A204.1 (cell line): Measurements from ENCODE around the gene SPPL2C.

Experiments used
- FAIRE-seq: peaks from 2 replicates; lab custom pipeline; 2012; peaks lifted over from hg19 to GRCh38; lab: Jason Lieb, UNC

Gene SPPL2C

GRCh38 chr17:45828582-45829133 lies 16.0 kb upstream of the SPPL2C start:
- no peak for FAIRE-seq

DNA sequence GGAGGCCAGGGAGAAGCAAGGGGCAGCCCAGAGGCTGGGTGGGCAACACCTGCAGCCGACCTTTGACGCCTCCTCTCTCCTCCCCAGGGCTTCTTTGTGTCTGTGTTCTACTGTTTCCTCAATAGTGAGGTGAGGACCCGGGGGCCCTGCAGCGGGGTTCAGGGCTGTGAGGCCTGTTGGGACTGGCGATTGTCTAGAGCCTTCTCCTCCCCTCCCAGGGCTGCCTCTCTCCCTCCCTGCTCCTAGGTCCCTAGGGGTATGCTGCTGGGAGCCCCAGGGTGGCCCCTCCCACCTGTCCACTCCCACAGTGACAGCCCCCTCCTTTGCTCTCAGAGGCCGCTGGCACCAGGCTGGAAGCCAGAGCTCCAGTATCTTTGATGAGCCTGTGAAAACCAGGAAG lies 10.8 kb upstream of the SPPL2C start:
- FAIRE-seq, result no peak

DNA sequence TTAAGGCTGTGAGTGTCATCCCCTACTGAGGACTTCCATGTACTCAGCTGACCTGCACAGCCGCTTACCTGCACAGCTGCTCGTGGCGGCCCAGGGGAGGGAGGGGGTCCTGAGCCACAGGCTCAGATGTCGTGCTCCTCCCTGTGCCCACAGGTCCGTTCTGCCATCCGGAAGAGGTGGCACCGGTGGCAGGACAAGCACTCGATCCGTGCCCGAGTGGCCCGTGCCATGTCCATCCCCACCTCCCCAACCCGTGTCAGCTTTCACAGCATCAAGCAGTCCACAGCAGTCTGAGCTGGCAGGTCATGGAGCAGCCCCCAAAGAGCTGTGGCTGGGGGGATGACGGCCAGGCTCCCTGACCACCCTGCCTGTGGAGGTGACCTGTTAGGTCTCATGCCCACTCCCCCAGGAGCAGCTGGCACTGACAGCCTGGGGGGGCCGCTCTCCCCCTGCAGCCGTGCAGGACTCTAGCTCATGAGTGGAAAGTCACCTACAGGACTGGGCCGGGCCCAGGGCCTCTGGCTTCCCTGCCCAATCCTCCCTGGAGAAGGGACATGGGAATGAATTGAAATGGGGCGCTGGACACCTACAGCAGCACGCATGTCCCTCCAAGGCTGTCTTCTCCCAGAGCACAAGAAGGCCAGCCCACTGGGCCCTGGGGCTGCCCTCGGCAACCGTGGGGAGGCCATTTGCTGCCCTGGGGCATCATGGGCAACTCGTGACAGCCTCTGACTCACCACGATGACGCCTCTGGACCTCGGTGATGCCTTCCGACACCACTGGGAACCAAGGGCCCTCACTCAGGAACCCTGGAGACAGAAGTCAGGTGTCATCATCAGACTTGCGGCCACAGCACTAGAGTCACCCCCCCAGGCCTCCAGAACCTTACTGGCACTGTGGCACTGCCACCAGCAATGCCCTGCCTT lies 9.9 kb upstream of the SPPL2C start:
- FAIRE-seq, result no peak

DNA sequence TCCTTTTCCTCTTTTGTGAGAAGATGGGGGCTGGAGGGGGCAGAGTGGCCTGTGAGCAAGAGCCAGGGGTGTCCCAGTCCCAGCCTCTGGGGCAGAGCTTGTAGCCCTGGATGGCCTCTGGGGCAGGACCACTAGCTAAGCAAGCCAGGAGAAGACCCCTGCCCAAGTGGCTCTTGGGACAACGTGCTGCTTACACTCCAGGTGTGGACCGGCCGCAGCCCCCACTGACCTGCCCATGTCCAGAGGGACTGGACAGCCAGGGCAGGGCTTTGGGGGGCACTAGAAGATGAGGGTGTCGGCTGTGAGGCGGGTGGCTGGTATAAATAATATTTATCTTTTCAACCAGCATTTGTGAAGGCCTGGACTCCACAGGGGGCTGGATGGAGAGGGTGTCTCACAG lies 9.2 kb upstream of the SPPL2C start:
- FAIRE-seq, result no peak

GRCh38 chr17:45836047-45837044 lies 8.3 kb upstream of the SPPL2C start:
- FAIRE-seq, result no peak

GRCh38 chr17:45837187-45837586 lies 7.5 kb upstream of the SPPL2C start:
- no peak for FAIRE-seq

DNA sequence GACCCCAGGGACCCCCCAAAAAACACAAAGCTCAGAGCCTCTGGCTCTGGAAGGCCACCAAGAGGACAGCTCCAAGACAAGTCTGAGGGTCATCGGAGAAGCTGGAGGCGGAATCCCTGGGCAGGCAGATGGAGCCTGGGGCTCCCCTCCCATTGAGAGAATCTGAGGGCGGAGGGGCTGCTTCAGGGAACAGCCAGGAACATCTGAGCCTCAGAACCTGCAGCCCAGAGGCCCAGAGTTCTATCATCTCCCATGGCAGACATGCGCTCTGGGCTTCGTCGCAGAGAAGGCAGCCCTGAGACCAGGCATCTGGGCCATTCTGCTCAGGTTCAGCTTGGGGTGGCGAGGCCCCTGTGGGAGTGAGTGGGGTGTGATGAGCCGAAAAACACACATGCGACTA lies 7.1 kb upstream of the SPPL2C start:
- FAIRE-seq, result no peak

DNA sequence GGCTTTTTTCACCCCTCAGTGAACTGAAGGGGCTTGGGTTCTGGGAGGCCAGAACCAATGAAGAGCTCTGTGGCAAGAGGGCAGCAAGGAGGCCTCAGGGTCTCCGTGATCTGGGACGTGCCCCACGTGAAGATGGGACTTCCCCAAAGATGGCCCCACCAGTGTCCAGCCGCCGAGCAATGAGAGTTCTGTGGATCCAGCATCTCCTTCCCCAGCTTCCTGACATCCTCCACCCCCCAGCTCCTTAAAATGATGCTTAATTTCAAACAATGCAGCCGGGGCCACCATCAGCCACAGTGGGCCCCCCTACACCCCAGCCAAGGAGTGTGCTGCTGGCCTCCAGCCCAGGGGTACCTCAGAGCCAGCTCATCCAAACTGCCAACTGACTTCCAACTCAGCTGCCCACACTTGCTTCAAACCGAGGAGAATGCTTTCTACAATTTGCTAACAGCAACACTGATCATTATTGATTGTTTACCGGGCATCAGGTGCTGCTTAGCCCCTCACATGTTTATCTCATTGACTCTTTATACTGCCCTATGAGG lies 5.9 kb upstream of the SPPL2C start:
- FAIRE-seq, result no peak

DNA sequence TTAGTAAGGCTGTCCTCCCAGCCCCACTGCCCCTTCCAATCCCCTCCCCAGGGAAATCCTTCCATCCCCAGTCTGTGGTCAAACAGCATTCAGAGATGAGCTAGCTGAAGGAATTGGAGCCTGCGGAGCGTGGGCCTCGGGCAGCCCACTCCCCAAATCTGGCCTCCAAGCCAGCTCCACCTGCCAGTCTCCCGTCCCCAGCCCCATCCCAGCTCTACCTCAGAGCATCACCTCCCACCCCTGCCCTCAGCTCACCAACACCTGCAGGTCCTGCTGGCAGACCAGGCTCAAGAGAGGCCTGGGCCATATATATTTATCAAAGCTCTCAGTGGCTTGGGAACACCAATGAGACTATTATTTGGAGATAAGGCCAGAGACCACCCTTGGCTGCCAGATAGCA lies 5.2 kb upstream of the SPPL2C start:
- FAIRE-seq, result no peak

GRCh38 chr17:45841186-45841585 lies 3.5 kb upstream of the SPPL2C start:
- no peak for FAIRE-seq

DNA sequence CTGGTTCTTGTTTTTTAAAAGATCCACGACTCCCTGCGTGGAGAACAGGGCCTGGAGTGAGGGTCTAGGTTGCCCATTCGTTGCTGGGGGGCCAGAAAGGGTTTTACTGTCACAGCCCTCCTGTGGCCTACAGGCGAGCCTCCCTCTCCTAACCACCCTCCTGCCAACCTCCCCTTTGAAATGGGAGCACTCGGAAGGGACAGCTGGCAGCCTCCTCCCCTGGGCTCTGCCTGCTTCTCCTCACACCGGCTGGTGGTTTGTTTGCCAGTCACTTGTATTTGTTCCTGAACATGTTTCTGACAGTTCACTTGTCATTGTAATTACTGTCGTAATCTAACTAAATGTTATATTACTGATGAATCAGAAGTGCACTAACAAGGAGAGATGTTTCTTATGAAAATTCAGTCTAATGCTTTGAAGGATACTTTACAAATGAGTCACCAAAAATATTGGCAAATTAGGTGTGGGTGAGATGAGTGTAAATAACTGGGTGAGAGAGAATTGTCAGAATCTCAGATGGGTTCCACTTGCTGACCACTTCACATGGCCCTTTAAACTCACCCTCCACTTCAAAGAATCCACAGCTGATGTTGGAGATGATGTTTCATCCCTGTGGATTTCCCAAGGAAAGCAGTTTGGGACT lies 2.7 kb upstream of the SPPL2C start:
- FAIRE-seq, result no peak

DNA sequence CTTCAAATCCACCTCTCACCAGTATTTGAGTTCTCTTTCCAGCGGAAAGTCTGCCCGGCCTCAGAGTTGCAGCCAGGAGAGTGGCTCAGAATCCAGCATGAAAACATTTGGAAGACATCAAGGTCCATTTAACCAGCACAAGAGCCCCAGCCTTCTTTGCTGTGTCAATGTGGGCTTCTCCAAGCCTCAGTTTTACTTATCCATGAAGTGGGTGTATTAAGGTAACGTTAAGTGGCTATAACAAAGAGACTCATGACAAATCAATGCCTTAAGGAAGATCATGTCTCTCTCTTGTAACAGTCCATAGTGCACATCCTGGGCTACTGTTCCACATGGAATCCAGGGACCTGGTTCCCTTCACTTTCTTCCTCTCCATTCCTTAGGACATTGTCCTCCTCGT lies 959 bp upstream of the SPPL2C start:
- no peak for FAIRE-seq

- no peak for FAIRE-seq
Measured at GRCh38 chr17:45845376-45846185, 900 bp downstream of the SPPL2C start.

DNA sequence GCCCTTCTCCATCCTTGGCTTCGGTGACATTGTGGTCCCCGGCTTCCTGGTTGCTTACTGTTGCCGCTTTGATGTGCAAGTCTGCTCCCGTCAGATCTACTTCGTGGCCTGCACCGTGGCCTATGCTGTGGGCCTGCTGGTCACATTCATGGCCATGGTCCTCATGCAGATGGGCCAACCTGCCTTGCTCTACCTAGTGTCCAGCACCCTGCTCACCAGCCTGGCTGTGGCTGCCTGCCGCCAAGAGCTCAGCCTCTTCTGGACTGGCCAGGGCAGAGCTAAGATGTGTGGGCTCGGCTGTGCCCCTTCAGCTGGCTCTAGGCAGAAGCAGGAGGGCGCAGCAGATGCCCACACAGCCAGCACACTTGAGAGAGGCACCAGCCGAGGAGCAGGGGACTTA lies 1.5 kb downstream of the SPPL2C start:
- FAIRE-seq, result no peak

DNA sequence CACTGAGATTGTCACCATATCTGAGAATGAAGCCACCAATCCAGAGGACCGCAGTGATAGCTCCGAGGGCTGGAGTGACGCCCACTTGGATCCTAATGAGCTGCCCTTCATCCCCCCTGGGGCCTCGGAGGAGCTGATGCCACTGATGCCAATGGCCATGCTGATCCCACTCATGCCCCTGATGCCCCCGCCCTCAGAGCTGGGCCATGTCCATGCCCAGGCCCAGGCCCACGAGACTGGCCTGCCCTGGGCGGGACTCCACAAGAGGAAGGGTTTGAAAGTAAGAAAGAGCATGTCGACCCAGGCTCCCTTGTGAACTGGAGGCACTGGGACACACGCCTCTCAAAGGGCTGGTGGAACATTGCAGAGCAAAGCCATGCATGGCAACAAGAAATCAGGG lies 2.0 kb downstream of the SPPL2C start:
- FAIRE-seq, result no peak

DNA sequence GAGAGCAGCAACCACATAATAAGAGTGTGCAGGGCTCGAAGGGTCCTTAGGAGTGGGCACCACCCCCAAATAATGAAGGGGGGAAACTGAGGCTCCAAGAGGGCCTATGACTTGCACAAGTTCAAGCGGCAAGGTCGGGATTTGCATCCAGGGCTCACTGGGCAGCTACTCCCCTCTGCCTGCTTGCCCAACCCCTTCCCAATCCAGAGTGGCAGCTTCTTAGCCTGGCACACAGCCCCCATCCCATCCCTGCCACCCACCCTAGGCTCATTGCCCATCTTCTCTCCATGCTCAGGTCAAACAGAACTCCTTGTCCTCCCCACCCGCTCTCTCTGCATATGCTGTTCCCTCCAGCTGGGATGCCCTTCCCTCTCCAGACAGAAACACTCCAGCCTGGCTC lies 2.4 kb downstream of the SPPL2C start:
- FAIRE-seq, result no peak

DNA sequence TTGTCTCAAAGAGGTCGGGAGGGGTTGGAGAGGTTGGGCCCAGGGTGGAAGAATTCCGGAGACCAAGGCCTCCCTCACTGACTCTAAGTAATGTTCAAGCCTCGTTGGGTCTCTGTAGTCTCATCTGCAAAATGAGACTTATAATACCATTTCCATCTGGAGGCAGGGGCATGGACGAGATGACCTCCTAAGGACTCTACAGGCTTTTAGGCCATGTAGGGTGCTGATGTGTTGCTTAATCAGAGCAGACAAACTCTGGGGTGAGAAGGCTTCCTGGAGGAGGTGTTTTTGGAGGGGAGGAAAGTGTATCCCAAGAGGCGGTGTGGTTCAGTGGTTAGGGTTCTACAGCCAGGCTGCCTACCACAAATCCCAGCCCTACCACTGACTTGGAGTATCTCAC lies 3.1 kb downstream of the SPPL2C start:
- no peak for FAIRE-seq

- FAIRE-seq, result no peak
Measured at GRCh38 chr17:45848405-45848804, 3.7 kb downstream of the SPPL2C start.

- FAIRE-seq, result no peak
Measured at GRCh38 chr17:45848868-45849535, 4.3 kb downstream of the SPPL2C start.

- no peak for FAIRE-seq
Measured at GRCh38 chr17:45849536-45849990, 4.9 kb downstream of the SPPL2C start.
